ENCODE measurements around the gene KTI12.
"Not testable (repeated sequence)": the region's sequence is repeated elsewhere in the genome, so short reads cannot be mapped to it uniquely, and the experiment has no call there.

The KTI12 gene

DNA sequence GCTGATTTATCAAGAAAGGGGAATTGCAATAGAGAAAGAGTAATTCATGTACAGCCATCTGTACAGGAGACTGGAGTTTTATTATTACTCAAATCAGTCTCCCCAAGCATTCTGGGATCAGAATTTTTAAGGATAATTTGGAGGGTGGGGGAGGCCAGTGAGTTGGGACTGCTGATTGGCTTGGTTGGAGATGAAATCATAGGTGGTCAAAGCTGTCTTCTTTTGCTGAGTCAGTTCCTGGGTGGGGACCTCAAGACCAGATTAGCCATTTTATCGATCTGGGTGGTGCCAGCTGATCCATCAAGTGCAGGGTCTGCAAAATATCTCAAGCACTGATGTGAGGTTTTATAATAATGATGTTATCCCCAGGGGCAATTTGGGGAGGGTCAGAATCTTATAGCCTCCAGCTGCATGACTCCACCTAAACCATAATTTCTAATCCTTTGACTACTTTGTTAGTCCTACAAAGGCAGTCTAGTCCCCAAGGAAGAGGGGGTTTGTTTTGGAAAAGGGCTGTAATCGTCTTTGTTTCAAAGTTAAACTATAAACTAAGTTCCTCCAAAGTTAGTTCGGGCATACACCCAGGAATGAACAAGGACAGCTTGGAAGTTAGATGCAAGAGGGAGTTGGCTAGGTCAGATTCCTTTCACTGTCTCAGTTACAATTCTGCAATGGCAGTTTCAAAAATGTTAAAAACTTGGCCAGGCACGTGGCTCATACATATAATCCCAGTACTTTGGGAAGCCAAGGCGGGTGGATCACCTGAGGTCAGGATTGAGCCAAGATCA lies 26.2 kb downstream of the KTI12 start:
- Mint-ChIP-seq H3K27me3 (ENCODE audit: low read depth) (peaks cover 18% of the 10 kb centered on the region), H3K9me3 (no peaks in the 10 kb centered on the region), H3K27ac (peak overlapping the region; percentile 76 to 93 (median 83)), H3K36me3 (ENCODE audit: low read depth) (no peaks in the 10 kb centered on the region), H3K4me1 (peaks cover 20% of the 10 kb centered on the region), H3K4me3 (no peak overlapping the region)
- TF ChIP-seq, protein P1, sequence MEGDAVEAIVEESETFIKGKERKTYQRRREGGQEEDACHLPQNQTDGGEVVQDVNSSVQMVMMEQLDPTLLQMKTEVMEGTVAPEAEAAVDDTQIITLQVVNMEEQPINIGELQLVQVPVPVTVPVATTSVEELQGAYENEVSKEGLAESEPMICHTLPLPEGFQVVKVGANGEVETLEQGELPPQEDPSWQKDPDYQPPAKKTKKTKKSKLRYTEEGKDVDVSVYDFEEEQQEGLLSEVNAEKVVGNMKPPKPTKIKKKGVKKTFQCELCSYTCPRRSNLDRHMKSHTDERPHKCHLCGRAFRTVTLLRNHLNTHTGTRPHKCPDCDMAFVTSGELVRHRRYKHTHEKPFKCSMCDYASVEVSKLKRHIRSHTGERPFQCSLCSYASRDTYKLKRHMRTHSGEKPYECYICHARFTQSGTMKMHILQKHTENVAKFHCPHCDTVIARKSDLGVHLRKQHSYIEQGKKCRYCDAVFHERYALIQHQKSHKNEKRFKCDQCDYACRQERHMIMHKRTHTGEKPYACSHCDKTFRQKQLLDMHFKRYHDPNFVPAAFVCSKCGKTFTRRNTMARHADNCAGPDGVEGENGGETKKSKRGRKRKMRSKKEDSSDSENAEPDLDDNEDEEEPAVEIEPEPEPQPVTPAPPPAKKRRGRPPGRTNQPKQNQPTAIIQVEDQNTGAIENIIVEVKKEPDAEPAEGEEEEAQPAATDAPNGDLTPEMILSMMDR (IDR thresholded peaks at IDR 0.05; ENCODE audit: unreplicated experiment in 3 of 3): no peak

GRCh38 chr1:52006081-52006553 lies 27.5 kb downstream of the KTI12 start:
- not testable (repeated sequence) for H3K36me3 Mint-ChIP-seq (ENCODE audit: low read depth); H3K9me3 Mint-ChIP-seq; H3K4me3 Mint-ChIP-seq
- peaks cover 20% of the 10 kb centered on the region for H3K4me1 Mint-ChIP-seq
- H3K27me3 Mint-ChIP-seq (ENCODE audit: low read depth): peaks cover 18% of the 10 kb centered on the region
- H3K27ac Mint-ChIP-seq: peak overlapping the region; percentile 96 to 99 (median 97)

DNA sequence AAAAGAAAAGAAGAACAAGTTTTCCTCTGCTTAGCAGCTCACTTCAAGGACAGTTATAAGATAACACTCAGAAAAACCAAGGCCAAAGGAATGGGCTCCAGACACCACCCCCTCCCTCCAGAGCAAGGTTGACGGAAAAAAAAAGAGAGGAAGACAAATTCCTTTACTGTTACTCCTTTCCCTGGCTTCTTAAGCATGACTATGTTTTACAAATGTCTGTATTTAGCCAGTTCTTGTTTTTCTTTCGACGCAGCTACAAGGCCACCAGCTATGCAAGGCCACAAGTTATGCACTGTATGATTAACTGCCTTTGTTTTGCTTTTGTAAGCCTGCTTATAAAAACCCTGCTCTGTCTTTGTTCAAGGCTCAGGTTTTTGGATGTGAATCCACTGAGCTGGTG lies 28.1 kb downstream of the KTI12 start:
- Mint-ChIP-seq H3K27me3 (ENCODE audit: low read depth) (peaks cover 18% of the 10 kb centered on the region), H3K4me1 (peaks cover 20% of the 10 kb centered on the region), H3K27ac (peak overlapping the region; percentile 96 to 99 (median 97))
- H3K36me3 Mint-ChIP-seq (ENCODE audit: low read depth); H3K9me3 Mint-ChIP-seq; H3K4me3 Mint-ChIP-seq: not testable (repeated sequence)

DNA sequence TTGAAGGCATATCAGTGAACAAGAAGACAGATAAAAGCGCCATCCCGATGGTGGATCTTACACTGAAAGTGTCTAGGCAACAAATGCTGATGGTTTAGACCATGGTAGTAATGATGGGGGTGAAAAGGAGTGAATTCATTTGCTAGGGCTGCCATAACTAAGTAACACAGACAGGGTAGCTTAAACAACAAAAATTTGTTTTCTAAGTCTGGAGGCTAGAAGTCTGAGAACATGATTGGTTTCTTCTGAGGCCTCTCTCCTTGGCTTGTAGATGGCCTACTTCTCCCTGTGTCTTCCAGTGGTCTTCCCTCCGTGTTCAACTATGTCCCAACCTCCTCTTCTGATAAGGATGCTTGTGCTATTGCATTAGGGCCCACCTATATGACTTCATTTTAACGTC lies 29.7 kb downstream of the KTI12 start:
- no peaks in the 10 kb centered on the region for H3K9me3 Mint-ChIP-seq
- no peaks in the 10 kb centered on the region for H3K36me3 Mint-ChIP-seq (ENCODE audit: low read depth)
- no peak overlapping the region for H3K4me3 Mint-ChIP-seq
- TF ChIP-seq, protein P1 (IDR thresholded peaks at IDR 0.05; ENCODE audit: unreplicated experiment in 3 of 3): no peak
- H3K27me3 Mint-ChIP-seq (ENCODE audit: low read depth): peaks cover 18% of the 10 kb centered on the region
- H3K4me1 Mint-ChIP-seq: peaks cover 20% of the 10 kb centered on the region
- no peak overlapping the region for H3K27ac Mint-ChIP-seq

DNA sequence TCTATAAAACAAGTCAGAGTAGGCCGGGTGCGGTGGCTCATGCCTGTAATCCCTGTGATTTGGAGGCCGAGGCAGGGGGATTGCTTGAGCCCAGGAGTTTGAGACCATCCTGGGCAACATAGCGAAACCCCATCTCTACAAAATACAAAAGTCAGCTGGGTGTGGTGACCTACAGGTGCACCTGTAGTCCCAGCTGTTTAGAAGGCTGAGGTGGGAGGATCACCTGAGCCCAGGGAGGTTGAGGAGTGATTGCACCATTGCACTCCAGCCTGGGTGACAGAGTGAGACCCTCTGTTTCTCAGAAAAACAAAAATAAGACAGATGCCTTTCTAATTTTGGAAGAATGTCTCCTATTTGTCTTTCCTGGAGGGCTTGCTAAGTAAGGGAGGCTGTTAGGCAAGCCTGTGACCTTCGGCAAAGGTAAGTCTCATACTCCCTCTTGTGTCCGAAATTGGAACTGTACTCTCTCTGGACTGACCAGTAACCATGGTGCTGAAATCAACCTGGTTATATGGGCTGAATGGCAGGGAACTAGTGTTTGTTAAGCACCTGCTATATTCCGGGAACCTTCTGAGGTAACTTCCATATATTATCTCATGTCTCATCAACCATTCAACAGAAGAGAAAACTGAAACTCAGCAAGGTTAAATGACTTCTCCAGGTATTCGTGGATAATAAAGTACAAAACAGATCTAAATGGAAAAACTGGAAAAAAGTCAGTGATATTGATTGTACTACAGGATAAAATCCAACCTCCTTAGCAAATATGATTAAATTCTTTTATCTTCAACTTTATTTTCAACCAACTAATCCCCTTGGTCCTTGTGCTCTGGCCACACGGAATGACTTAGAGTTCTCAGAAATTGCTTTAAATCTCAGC lies 31.3 kb downstream of the KTI12 start:
- Mint-ChIP-seq H3K4me3 (no peak overlapping the region), H3K36me3 (ENCODE audit: low read depth) (no peaks in the 10 kb centered on the region), H3K9me3 (no peaks in the 10 kb centered on the region), H3K27me3 (ENCODE audit: low read depth) (peaks cover 13% of the 10 kb centered on the region), H3K4me1 (peaks cover 14% of the 10 kb centered on the region), H3K27ac (no peak overlapping the region)
- TF ChIP-seq, protein P1 (IDR thresholded peaks at IDR 0.05; ENCODE audit: unreplicated experiment in 3 of 3): peak; percentile 89 to 96 (median 92)

GRCh38 chr1:51998701-51999100 lies 34.9 kb downstream of the KTI12 start:
- H3K27ac Mint-ChIP-seq: no peak overlapping the region
- TF ChIP-seq, protein P1 (IDR thresholded peaks at IDR 0.05; ENCODE audit: unreplicated experiment in 3 of 3): no peak

More at GRCh38 chr1:51998701-51999100, 34.9 kb downstream of the KTI12 start:
- Mint-ChIP-seq H3K27me3 (ENCODE audit: low read depth) (peaks cover 14% of the 10 kb centered on the region), H3K36me3 (ENCODE audit: low read depth) (no peaks in the 10 kb centered on the region), H3K4me3 (no peak overlapping the region), H3K9me3 (no peaks in the 10 kb centered on the region), H3K4me1 (no peaks in the 10 kb centered on the region)

All from nephron (organoid).